Endothelial cell of umbilical vein (primary cell): Measurements from ENCODE around the gene ACVR1C. TPM values are rescaled to one million over a fixed set of nuclear protein-coding genes. Genes with fewer than 3 reads are reported as not detected.

ENCODE experiments used
- BruUV-seq: library from RNA; stranded (reverse); fragments of 400-500 nt; replicated peaks from 2 replicates; lab custom pipeline; 2021; lab: Mats Ljungman, UMichigan
- CTCF ChIA-PET: fragments of 300-600, 350-600 bp; sonication (Branson Sonifier 250); formaldehyde crosslinking; loops from one replicate; lab custom pipeline; 2021; ENCODE audit warnings: antibody characterized with exemption, inconsistent platforms; lab: Charles Lee
- POLR2A ChIA-PET: fragments of 300-600, 350-600 bp; sonication (Branson Sonifier 250); formaldehyde crosslinking; loops from one replicate; lab custom pipeline; 2021; ENCODE audit warnings: antibody characterized with exemption, inconsistent platforms; lab: Charles Lee
- DNase-seq: peaks from one replicate; pipeline ENCODE4 v3.0.0-alpha.2; 2011; ENCODE audit warnings: low read depth, low spot score
- FAIRE-seq: peaks from 2 replicates; lab custom pipeline; 2011; peaks lifted over from hg19 to GRCh38; lab: Jason Lieb, UNC
- H2AFZ ChIP-seq: 2 replicates; pipeline ENCODE4 v1.6.0; 2012; ENCODE audit warnings: low read depth, low read length, control low read depth, inconsistent platforms
- H3K27ac ChIP-seq: 2 replicates; pipeline ENCODE4 v1.5.1; 2011; ENCODE audit warnings: low read depth, mild to moderate bottlenecking, control low read depth, low read length, moderate library complexity; ENCODE audit not compliant: insufficient read depth
- H3K27me3 ChIP-seq, 2 experiments: 2 replicates each; pipeline versions ENCODE4 v1.6.0 to v1.6.1; 2011; ENCODE audit warnings: low read length in 2 of 2, mixed read lengths in 1 of 2; ENCODE audit not compliant: control insufficient read depth in 2 of 2, insufficient read depth in 2 of 2
- H3K36me3 ChIP-seq, 2 experiments: 2 replicates in 1 of 2; 3 replicates in 1 of 2; pipeline ENCODE4 v1.5.1; 2011; ENCODE audit warnings: low read length in 2 of 2, mild to moderate bottlenecking in 1 of 2, moderate library complexity in 1 of 2; ENCODE audit not compliant: control insufficient read depth in 2 of 2, insufficient read depth in 2 of 2; ENCODE audit errors: extremely low read depth in 1 of 2
- H3K4me1 ChIP-seq: 3 replicates; pipeline ENCODE4 v1.5.1; 2011; ENCODE audit warnings: mild to moderate bottlenecking, low read length; ENCODE audit not compliant: control insufficient read depth, insufficient read depth; ENCODE audit errors: extremely low read depth
- H3K4me2 ChIP-seq: 2 replicates; pipeline ENCODE4 v1.6.1; 2011; ENCODE audit warnings: low read length, control low read depth, mixed read lengths; ENCODE audit not compliant: insufficient read depth
- H3K4me3 ChIP-seq, 3 experiments: fragments of 200-600 bp in 1 of 3; sonication (generic), shearing (Covaris generic) in 1 of 3; replicated peaks in 1 of 3; 2 replicates each; pipeline ENCODE4 v1.5.1; 2011 to 2016; ENCODE audit warnings: control low read depth in 3 of 3, low read length in 3 of 3, mild to moderate bottlenecking in 2 of 3, inconsistent platforms in 1 of 3, low read depth in 1 of 3, moderate library complexity in 1 of 3; ENCODE audit not compliant: insufficient read depth in 1 of 3
- H3K79me2 ChIP-seq: 2 replicates; pipeline ENCODE4 v1.6.0; 2012; ENCODE audit warnings: low read length, inconsistent platforms; ENCODE audit not compliant: control insufficient read depth, insufficient read depth
- H3K9ac ChIP-seq: replicated peaks from 2 replicates; pipeline ENCODE3; 2011; ENCODE audit warnings: low read length, control low read depth; ENCODE audit not compliant: insufficient read depth; ENCODE audit errors: extremely low read depth
- H3K9me1 ChIP-seq: replicated peaks from 3 replicates; pipeline ENCODE4 v1.6.0; 2011; ENCODE audit warnings: mild to moderate bottlenecking, low read length; ENCODE audit not compliant: control insufficient read depth, insufficient read depth; ENCODE audit errors: extremely low read depth
- H3K9me3 ChIP-seq: replicated peaks from 2 replicates; pipeline ENCODE4 v1.5.1; 2012; ENCODE audit warnings: low read length, inconsistent platforms; ENCODE audit not compliant: control insufficient read depth, insufficient read depth
- H4K20me1 ChIP-seq: replicated peaks from 2 replicates; pipeline ENCODE3; 2011; ENCODE audit warnings: mild to moderate bottlenecking, low read length; ENCODE audit not compliant: control insufficient read depth, insufficient read depth; ENCODE audit errors: extremely low read depth
- EZH2 ChIP-seq: IDR thresholded peaks from 2 replicates; pipeline ENCODE4 v1.6.1; 2012; ENCODE audit warnings: borderline replicate concordance, low read depth, mild to moderate bottlenecking, moderate library complexity, low read length, inconsistent platforms; ENCODE audit not compliant: severe bottlenecking
- FOS ChIP-seq: IDR thresholded peaks from 2 replicates; pipeline ENCODE4 v1.6.1; 2011; ENCODE audit warnings: mild to moderate bottlenecking, low read length, moderate library complexity, borderline replicate concordance; ENCODE audit not compliant: insufficient read depth
- GATA2 ChIP-seq: IDR thresholded peaks from 2 replicates; pipeline ENCODE4 v1.7.0; 2011; ENCODE audit warnings: low read depth, mild to moderate bottlenecking, moderate library complexity, mixed read lengths, low read length; ENCODE audit not compliant: insufficient read length, insufficient read depth
- JUN ChIP-seq: IDR thresholded peaks from 2 replicates; pipeline ENCODE4 v1.6.1; 2011; ENCODE audit warnings: borderline replicate concordance, low read depth; ENCODE audit not compliant: insufficient read length, insufficient read depth
- MYC ChIP-seq: IDR thresholded peaks from one replicate; pipeline ENCODE4 v1.6.1; 2011; ENCODE audit warnings: mild to moderate bottlenecking, low read depth, low read length
- POLR2A ChIP-seq: IDR thresholded peaks from 2 replicates; pipeline ENCODE4 v1.6.1; 2012; ENCODE audit warnings: low read depth, mild to moderate bottlenecking, control low read depth, low read length
- POLR2AphosphoS5 ChIP-seq: IDR thresholded peaks from 2 replicates; pipeline ENCODE4 v1.6.1; 2012; ENCODE audit warnings: low read depth, mild to moderate bottlenecking, control low read depth, low read length, moderate library complexity; ENCODE audit not compliant: insufficient read depth
- dilution Hi-C: fragments of 300-500 bp; cut with MboI; formaldehyde crosslinking; loops from one replicate; pipeline ENCODE4 v1.15.0; 2019; ENCODE audit warnings: low sequenced_read_pairs; ENCODE audit not compliant: extremely low pct_ligation_motif_present
- intact Hi-C: fragments of 100-400 bp; cut with micrococcal nuclease; formaldehyde crosslinking; loops from one replicate; pipeline ENCODE4 v1.10.0; 2022
- polyA plus RNA-seq, 4 experiments: library from polyadenylated mRNA; depleted of rRNA in 3 of 4; stranded (reverse) in 3 of 4; unstranded in 1 of 4; fragments of >200 nt; gene quantifications; 2 replicates each; pipeline versions ENCODE4 v1.2.1 to v1.2.3, GENCODE V29; 2011 to 2012; ENCODE audit warnings: missing spikeins in 1 of 4
- total RNA-seq: library from RNA; stranded (reverse); gene quantifications from 2 replicates; pipeline ENCODE4 v1.2.3, GENCODE V29; 2021
- TF ChIP-seq, protein P1 (sequence below), 2 donors: IDR thresholded peaks; 1 replicate in 1 of 2; 2 replicates in 1 of 2; pipeline ENCODE4 v1.5.1; 2011; ENCODE audit warnings: low read length in 2 of 2, mild to moderate bottlenecking in 2 of 2, moderate library complexity in 2 of 2, control low read depth in 1 of 2, inconsistent platforms in 1 of 2, low read depth in 1 of 2; ENCODE audit not compliant: insufficient read depth in 1 of 2; ENCODE audit errors: extremely low read depth in 1 of 2
- TF ChIP-seq, protein P2 (sequence below): IDR thresholded peaks from 2 replicates; pipeline ENCODE4 v1.6.1; 2011; ENCODE audit not compliant: insufficient read depth, insufficient read length

ACVR1C gene
- total and polyA plus RNA-seq, 2 donors (not counting 3 experiments of a cell fraction or from before 2014, with no cell fraction given) = not detected

DNA sequence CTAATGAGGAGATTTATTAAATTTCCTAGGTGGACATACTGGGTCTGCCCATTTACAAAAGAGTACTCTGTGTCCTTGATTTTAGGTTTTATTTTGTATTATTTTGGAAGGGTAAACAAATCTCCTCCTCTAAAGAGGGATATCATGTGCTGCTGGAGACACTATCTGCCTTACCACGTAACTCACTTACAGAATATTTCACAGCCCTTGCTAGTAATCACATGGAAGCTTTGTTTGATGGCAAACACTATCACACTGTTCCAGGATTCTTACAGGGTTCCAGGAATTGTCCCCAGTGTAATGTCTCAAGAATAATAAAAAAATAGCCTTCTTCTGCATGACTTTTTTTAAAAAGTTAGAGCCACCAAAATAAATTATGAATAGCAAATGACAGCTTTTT, 29.2 kb upstream of the ACVR1C start:
- TF ChIP-seq POLR2A (no peak), MYC (no peak), FOS (no peak), JUN (no peak), EZH2 (no peak), POLR2AphosphoS5 (no peak), GATA2 (no peak)
- TF ChIP-seq, protein P1, sequence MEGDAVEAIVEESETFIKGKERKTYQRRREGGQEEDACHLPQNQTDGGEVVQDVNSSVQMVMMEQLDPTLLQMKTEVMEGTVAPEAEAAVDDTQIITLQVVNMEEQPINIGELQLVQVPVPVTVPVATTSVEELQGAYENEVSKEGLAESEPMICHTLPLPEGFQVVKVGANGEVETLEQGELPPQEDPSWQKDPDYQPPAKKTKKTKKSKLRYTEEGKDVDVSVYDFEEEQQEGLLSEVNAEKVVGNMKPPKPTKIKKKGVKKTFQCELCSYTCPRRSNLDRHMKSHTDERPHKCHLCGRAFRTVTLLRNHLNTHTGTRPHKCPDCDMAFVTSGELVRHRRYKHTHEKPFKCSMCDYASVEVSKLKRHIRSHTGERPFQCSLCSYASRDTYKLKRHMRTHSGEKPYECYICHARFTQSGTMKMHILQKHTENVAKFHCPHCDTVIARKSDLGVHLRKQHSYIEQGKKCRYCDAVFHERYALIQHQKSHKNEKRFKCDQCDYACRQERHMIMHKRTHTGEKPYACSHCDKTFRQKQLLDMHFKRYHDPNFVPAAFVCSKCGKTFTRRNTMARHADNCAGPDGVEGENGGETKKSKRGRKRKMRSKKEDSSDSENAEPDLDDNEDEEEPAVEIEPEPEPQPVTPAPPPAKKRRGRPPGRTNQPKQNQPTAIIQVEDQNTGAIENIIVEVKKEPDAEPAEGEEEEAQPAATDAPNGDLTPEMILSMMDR (IDR thresholded peaks at IDR 0.05; ENCODE audit: extremely low read depth in 1 of 2, insufficient read depth in 1 of 2, low read depth in 1 of 2, low read length in 2 of 2) = no peak
- TF ChIP-seq, protein P2, sequence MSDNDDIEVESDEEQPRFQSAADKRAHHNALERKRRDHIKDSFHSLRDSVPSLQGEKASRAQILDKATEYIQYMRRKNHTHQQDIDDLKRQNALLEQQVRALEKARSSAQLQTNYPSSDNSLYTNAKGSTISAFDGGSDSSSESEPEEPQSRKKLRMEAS = no peak
- H3K27me3 ChIP-seq = no peaks in the 10 kb centered on the region
- ChIA-PET POLR2A (no interaction called here), CTCF (no interaction called here)
- no peak for FAIRE-seq
- intact Hi-C loops = no loop called here
- no TSS peak for BruUV-seq
- H2AFZ ChIP-seq = no peak overlapping the region
- no peak for DNase-seq
- H3K27ac ChIP-seq = no peak overlapping the region
- no peak overlapping the region for H3K4me3 ChIP-seq
- no peaks in the 10 kb centered on the region for H4K20me1 ChIP-seq
- H3K36me3 ChIP-seq = no peaks in the 10 kb centered on the region
- H3K9me1 ChIP-seq = no peaks in the 10 kb centered on the region
- no peaks in the 10 kb centered on the region for H3K4me1 ChIP-seq
- no peak overlapping the region for H3K9ac ChIP-seq
- H3K4me2 ChIP-seq = no peak overlapping the region
- no peaks in the 10 kb centered on the region for H3K9me3 ChIP-seq
- dilution Hi-C loops = no loop called here
- no peaks in the 10 kb centered on the region for H3K79me2 ChIP-seq
